GM18861 (cell line): ENCODE results near the gene OSBPL9.

ENCODE experiments used
- ATAC-seq: cut with Tn5 transposase; IDR thresholded peaks from one replicate; pipeline ENCODE4 v1.9.1; 2021; ENCODE audit not compliant: unreplicated experiment

Gene OSBPL9

DNA sequence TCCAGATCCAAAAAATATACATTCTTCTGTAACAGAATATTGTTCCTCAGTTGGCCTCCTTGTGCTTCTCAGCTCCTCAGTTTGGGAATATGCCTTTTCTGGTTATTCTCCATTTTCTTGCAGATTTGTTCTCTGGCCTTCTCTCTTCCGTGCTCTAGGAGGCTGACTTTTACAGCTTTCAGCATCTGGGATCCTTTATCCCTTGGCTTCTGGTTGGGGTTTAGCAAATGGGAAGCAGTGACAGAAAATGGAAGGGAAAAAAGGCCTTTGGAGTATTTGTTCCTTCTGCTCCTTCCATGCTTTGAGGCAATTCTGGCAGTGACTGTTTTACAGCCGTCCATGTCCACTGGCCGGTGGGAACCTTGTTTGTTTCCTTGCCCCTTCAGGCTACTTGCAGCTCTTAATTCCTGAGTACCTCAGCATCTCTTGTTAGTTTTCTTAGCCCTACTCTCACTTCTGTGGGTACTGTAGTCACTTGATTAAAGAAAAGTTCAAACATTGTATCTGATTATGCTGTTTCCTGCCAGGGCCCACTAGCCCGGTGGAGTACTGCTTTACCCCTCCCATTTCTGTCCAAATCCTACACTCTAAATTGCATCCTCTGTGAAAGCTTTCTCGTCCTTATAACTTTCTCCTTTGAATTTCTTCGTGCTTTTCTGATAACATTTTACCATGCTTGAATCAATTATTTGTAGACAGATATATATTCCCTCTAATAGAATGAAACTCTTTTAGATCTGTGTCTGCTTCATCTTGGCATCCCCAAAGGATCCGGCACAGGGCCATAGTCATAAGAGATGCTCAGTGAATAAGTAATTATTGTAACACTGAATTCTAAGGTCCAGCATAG lies 118.2 kb downstream of the OSBPL9 start:
- no peak for ATAC-seq

DNA sequence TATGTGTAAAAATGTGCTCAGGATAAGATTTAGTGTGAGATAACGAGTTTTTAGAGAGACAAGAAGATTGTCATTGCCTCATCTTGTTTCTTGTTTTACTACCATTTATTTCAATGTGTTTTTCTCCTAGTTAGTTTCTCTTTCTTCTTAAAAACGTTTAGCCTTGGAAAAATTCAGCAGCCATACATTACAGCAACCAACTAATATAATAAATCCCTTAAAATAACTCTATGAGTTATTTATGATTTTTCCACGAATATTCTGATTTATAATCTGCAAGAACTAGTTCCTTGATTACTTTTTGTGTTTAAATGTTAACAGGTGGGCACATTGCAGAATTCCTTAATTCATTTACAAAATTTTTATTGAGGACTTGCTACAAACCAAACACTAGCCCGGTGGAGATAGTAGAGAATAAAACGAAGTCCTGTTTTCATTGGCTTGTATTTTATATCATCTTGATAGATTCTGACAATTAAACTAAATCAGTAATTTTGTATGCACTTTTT lies 118.9 kb downstream of the OSBPL9 start:
- no peak for ATAC-seq

DNA sequence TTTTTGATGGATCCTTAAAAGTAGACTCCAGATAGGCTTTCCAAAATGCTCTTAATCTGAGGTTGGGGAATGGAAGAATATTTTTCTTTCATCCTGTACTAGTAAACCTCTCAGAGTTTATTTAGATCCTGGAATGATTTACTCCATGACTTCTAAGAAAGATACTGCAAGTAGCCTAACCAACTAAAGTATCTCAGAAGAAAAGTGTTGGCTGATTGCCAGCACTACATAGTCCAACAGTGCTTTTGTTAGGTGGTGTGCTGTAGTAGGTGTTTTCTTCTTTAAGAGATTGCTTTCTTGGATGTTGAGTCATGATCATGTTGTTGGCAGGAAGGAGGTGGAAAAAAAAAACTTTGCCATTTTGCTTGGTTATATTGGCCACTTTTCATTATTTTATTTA lies 119.8 kb downstream of the OSBPL9 start:
- no peak for ATAC-seq

DNA sequence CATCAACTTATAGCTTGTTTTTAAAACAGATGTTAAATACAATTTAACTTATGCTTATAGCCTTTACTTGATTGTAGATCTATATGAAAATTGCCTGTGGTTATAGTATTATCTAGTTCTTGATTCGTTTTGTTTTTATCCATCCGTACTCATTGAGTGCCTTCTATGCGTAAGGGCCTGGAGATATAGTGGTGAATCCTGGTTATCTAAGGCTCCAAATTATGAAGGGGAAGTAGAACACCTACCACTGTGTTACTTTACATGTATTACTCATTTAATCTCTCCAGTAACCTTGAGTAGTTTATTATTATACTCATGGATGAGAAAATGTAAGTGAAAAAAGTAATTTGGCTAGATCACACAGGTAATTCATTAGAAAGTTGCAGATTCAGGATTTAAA lies 121.8 kb downstream of the OSBPL9 start:
- ATAC-seq, result no peak

DNA sequence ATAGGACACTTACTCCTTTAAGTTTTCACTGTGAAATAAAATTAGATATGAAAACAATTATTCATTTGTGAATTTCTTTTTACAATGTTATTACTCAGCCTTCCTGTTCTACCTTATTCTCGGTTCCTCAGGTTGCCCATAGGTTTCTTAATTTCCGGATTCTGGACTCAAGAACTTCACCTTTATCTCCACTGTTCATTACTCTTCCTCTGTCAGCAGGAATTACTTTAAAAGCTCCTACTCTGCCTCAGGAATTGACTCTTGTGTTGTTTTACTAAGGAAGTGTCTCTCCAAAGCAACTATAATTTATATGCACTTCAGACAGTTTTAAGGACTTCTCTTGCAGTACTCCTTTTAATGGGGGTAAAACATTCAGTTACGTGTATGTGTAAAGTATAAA lies 123.8 kb downstream of the OSBPL9 start:
- no peak for ATAC-seq

DNA sequence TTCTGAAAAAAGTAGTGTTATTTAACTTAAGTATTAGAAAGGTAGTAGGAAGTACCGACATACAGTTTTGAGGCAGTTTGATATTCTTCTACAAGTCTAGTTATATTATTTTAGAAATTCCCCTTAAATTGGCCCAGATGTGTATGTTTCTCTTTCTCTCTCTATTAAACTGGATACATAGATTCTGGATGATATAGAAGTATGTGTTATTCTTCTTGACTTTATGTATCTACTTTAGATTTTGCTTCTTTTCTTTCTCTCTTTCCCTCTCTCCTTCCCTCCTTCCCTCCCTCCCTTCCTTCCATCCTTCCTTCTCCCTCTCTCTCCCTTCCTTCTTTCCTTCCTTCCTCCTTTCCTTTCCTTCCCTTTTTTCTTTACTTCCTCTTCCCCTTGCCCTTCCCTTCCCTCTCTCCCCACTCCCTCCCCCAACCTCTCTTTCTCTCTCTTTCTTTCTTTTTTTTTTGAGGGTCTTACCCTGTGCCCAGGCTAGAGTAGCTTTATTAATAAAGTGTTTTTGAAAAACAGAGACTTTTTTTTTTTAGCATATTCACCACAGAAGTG lies 124.3 kb downstream of the OSBPL9 start:
- no peak for ATAC-seq

DNA sequence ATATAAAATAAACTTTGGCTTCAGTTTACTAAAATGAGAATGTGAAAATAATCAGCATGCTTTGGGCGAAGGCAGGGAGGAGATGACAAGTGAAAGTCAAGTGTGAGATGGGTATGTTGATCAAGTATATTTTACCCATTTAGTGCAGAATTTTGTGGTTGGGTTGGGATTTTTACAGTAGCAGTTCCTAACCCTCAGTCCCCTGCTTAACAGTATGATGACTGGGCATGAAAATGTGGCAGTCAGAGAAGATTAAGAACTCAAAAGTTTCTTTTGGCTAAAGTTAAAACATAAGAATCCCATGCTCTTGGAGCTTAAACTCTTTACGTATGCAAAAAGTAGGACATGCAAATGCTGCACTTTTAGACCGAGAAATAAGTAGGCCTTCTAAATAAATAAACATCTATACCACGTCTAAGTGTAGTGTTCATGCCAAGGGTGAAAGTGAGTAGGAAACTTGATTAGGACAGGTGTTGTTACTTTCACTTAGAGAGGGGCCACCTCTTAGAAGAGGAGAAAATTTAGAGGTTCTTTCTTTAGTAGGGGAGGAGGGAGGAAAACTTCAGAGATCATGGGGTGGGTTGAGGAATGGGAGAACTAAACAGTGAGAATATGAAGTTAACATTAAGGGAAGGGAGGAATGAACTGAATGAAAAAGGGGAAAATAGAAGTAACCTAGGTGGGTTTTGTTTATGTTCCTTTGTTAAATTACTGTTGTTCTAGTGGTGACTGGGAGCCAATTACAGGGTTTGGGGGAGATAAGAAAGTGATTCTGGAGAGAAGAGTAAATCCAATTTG lies 127.8 kb downstream of the OSBPL9 start:
- no peak for ATAC-seq

DNA sequence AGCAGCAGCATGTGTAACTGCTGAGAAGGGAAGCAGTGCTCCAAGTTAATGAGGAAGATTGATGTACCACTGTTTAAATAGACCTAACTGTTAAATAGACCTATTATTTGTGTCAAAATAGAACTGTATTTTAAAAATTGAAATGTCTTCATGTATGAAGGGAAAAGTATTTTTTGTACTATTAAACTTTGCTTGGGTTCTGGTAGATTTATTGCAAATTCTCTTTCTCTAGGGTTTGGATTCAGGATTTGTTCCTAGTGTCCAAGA lies 128.3 kb downstream of the OSBPL9 start:
- no peak for ATAC-seq

DNA sequence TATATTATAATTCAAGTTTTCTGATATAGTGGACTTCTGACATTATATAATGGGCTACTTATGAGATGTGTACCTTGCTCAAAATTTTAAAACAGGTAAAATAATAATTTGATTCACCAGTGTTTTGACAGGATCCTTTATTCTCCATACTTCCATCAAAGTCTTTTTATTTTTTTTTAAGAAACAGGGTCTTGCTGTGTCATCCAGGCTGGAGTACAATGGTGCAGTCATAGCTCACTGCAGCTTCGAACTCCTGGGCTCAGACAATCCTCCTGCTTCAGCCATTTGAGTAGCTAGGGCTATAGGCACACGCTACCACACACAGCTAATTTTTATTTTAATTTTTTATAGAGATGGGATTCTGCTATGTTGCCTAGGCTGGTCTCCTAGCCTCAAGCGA lies 132.3 kb downstream of the OSBPL9 start:
- ATAC-seq, result no peak

DNA sequence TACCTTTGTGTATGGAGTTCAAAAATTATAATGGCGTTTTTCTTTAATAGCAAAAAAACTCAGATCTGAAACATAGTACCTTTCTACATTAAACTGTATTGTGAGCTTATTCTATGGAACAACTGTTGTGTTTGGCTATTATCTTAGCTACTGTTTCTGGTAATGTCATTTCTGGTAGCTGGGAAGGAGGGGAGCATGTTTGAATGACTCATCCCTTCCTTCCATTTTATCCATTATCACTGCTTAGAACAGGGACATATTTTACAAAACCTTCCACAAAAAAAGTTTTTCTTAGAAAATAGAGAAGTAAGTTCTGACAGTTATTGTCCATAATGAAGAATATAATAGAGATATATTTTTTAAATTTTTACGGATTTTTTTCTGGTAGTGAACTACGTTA lies 133.3 kb downstream of the OSBPL9 start:
- ATAC-seq, result no peak

DNA sequence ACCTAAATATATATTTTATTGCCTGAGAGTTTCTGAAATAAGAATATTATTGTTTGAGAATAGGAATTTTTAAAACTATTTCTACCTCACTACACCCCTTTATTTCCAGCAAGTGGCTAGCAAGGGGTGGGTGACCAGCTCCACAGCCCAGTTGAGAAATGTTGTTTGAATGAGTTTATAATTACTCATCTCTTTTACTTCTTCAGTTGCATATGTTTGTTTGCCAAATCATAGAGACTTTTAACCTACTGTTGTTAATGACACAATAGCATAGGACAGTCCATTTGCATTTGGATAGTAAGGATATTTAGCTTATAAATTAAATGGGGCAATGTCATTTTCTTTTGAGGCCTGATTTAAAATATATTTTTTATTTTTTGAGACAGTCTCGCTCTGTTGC lies 133.8 kb downstream of the OSBPL9 start:
- ATAC-seq, result no peak

DNA sequence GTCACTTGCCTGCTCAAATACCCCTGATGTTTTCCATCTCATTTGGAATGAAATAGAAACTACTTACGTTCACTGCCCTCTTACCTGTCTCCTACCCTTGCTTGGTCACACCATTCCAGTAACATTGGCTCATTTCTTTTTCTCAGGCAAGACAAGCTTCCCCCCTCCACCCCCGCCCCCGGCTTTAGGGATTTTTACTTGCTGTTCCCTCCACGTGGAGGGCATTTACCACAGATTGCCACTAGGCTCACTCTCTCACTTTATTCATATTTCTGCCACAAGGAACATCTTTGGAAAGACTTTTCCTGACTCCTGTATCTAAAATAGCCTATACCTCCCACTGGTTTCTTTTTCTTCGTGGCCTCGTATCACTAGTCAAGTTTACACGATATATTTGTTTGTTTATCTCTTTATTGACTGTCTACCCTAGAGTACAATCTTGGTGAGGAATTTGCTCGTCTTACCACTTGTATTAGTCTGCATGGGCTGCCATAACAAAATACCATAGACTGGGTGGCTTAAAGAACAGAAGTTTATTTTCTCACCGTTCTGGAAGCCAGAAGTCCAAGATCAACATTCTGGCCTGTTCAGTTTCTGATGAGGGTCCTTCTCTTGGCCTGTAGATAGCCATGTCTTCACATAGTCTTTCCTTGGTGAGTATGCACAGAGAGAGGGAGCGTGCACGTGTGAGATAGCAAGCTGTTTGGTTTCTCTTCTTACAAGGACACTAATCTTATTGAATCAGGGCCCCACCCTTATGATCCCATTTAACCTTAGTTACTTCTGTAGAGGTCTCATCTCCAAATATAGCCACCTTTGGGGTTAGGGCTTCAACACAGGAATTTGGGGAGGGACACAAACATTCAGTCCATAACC lies 135.4 kb downstream of the OSBPL9 start:
- ATAC-seq, result no peak

DNA sequence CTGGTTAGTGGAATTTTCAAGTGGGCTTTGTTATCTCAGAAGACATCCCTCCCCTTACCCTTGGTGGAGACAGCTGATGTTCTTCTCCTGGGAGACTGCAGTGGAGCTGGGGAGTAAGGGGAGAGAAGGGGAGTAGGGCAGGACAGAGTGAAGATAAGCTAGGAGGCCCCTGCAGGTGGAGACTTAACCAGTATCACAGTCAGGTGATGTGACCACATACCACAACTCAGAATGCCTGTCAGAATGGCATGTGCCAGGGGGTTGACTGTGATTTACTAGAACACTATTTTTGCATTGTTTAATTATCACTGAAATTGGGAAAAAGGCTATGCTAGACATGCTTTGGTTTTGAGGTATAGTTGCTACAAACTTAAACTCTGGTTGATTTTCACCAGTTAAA lies 137.1 kb downstream of the OSBPL9 start:
- no peak for ATAC-seq

DNA sequence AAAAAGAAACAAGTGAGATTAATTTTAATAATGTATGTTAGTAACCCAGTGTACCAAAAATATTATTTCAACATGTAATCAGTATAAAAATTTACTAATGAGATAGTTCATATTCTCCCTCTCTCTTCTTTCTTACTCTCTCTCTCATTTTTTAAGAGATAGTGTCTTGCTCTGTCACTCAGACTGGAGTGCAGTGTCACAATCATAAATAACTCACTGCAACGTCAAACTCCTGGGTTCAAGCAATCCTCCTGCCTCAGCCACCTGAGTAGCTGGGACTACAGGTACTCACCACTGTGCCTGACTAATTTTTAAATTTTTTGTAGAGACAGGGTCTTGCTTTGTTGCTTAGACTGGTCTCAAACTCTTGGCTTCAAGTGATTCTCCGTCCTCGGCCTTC lies 137.8 kb downstream of the OSBPL9 start:
- no peak for ATAC-seq

DNA sequence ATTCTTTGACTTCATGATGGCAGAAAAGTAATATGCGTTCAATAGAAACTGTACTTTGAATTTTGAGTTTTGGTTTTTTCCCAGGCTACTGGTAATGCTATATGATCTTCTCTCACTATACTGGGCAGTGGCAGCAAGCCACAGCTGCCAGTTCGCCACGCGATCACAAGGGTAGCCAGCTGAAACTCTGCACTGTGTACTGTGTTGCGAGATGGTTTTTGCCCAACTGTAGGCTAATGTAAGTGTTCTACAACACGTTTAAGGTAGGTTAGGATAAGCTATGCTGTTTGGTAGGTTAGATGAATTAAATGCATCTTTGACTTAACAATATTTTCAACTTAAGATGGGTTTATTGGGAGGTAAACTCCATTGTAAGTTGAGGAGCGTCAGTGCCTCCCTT lies 138.5 kb downstream of the OSBPL9 start:
- ATAC-seq, result no peak

DNA sequence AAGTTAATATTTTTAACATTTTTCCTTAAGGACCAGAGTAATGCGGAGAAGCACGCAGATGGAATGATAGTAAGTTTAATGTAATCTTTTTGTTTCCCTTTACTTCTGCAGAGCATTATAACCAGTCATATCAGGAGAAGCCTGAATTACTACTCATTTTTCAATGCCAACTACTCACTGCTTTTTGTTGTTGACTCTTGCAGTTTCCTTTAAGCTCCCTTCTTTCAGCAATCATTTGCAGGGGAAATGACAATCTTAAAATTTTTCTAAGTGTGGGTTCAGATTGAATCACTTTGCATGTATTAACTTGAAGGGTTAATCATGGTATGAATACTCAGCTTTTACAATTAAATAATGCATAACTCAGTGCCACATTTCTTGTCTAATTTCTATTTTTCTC lies 139.4 kb downstream of the OSBPL9 start:
- ATAC-seq, result no peak

DNA sequence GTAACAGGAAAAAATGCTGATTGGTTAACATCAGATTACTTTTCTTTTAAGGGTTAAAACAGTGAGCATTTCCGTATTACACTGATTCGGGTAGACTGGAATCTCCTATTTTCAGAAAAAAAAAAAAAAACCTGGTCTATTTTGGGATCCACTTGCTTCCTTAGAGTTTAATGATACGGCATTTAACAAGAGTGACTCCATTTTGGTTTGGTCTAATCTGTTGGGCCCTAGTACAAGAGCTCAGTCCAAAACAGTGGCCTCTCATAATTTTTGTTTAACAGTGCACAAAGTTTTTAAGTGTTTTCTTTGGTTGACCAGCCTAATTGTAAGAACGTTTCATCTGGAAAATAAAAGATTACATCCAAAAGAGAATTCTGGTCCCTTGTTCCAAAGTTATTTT lies 141.4 kb downstream of the OSBPL9 start:
- no peak for ATAC-seq

DNA sequence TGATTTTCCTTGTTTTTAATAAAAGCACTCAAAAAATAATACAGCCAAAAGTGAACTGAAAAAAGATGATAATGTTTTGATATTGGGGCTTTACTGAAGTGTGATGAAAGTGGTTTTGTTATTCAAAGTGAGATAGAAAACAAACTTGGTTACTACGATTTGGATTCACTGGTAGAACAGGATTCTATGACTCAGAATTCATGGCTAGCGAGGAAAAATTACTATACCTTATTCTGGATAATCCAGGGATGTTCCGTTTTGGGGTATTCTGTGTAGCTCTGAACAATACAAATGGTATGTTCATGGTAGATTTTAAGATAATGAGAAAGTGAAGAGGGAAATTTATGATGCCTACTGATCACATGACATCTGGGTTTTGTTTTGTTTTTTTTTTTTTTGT lies 144.0 kb downstream of the OSBPL9 start:
- no peak for ATAC-seq

DNA sequence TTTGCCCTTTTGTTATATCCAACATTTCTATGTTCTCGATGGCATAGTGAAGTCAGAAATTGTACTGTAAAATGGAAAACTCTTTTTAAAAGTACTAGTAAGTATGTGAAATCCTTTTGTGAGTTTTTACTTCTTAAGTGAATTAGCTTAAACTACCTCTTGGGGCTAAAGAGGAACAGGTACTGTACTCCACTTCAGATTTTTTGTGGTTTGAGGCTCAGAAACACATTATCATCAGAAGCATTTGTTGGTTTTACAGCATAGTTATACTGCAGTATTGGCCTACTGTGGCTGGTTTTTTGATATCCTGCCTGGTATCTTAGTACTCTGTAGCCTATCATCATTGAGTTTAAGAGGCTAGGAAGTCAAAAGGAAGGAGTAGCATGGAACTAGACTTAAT lies 144.5 kb downstream of the OSBPL9 start:
- ATAC-seq, result no peak

DNA sequence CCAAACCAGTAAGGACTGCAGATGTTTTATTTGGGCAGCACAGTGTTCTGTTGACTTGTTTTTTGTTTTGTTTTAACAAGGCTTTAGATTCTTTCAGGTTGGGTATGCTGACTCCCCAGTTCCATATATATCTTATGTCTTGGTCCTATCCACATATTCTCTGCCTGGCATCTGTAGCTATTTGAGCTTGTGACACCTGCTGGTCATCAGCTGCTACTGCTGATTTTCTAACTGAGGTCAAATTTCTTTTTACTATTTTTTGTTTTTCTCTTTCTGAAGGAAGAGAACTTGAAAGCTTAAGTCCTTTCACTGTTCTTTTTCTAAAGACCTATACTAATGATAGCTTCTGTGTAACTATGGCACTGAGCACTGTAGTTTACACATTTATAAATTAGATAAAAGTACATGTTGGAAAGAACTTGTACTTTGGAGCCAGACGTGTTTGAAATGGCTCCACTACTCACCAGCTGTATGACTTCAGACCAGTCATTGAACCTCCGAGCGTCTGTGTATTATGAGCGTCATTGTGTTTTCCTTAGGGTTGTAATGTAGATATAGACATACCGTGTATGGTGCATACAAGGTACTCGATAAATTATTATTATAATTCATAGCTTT lies 152.2 kb downstream of the OSBPL9 start:
- ATAC-seq, result no peak

DNA sequence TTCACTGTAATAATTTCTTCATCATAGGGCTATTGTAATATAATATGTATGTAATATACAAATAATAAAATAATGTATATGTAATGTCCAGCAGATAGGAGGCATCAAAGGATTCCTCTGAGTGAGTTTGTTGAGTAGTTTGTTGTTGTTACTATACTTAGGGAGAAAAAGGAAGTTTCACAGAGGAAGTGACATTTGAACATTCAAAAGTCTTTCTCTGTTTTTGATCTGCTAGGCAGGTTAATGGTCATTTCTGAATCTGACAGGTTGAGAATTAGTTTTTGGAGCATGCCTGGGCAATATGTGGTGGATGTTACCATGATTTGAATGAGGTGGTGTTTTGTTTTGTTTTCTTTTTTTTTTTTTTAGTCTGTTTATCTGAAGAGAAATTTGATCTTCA lies 159.5 kb downstream of the OSBPL9 start:
- ATAC-seq, result no peak
